Thyroid gland (tissue), 4 donors: ENCODE results near the gene DTX3. TPM values are rescaled to one million over a fixed set of nuclear protein-coding genes. Genes with fewer than 3 reads are reported as not detected.

Source experiments
- DNase-seq, 2 donors: peaks; one replicate each; pipeline ENCODE4 v3.0.0-alpha.2; 2019
- H3K27ac ChIP-seq, 3 donors: fragments of 200-600 bp; sonication (generic); 1 replicate in 2 of 3; 2 replicates in 1 of 3; pipeline ENCODE4 v1.5.1; 2016 to 2019; ENCODE audit warnings: mild to moderate bottlenecking in 1 of 3, moderate library complexity in 1 of 3
- H3K27me3 ChIP-seq: fragments of 200-600 bp; sonication (generic); one replicate; pipeline ENCODE4 v1.5.1; 2019
- H3K36me3 ChIP-seq, 2 donors: fragments of 200-600 bp; sonication (generic); one replicate each; pipeline ENCODE4 v1.5.1; 2016 to 2019
- H3K4me1 ChIP-seq, 2 donors: fragments of 200-600 bp; sonication (generic); one replicate each; pipeline ENCODE4 v1.5.1; 2017 to 2019
- H3K4me3 ChIP-seq, 3 donors: fragments of 200-600 bp; sonication (generic); replicated peaks in 1 of 3; 1 replicate in 2 of 3; 2 replicates in 1 of 3; pipeline ENCODE4 v1.5.1; 2016; ENCODE audit warnings: mild to moderate bottlenecking in 1 of 3
- H3K9me3 ChIP-seq: fragments of 200-600 bp; sonication (generic); one replicate; pipeline ENCODE4 v1.5.1; 2017
- CTCF ChIP-seq, 6 experiments: fragments of 200-600 bp in 3 of 6; fragments of 450-650 bp in 3 of 6; sonication (generic) in 3 of 6; IDR thresholded peaks; one replicate each; pipeline ENCODE4 v1.5.1; 2016 to 2019; ENCODE audit warnings: antibody characterized with exemption in 6 of 6, mild to moderate bottlenecking in 2 of 6, inconsistent platforms in 1 of 6, moderate library complexity in 1 of 6
- POLR2A ChIP-seq, 2 donors: fragments of 450-650 bp; IDR thresholded peaks; one replicate each; pipeline ENCODE4 v1.6.1; 2017; ENCODE audit warnings: antibody characterized with exemption in 2 of 2, mild to moderate bottlenecking in 2 of 2, moderate library complexity in 1 of 2
- whole genome bisulfite sequencing, 2 donors: methylation state at CpG; one replicate each; pipeline ENCODE4 v1.1.5; 2017; 5-methylcytosine and 5-hydroxymethylcytosine counted together
- intact Hi-C: fragments of 100-400 bp; cut with DNase I; formaldehyde crosslinking; loops from one replicate; pipeline ENCODE4 v1.15.1; 2023
- total RNA-seq, 4 donors: library from RNA; depleted of rRNA; stranded (reverse); fragments of >200 nt; gene quantifications; one replicate each; pipeline ENCODE4 v1.2.3, GENCODE V29; 2016

Gene DTX3
- total RNA-seq, 4 donors from 2014 or later, result 29.2 to 42.0 (median 33.9) TPM

- Histone ChIP-seq H3K9me3 (no peaks in the 10 kb centered on the region), H3K27ac (no peak overlapping the region), H3K27me3 (no peaks in the 10 kb centered on the region), H3K4me1 (no peaks in the 10 kb centered on the region), H3K4me3 (no peak overlapping the region), H3K36me3 (no peaks in the 10 kb centered on the region)
- TF ChIP-seq POLR2A (IDR thresholded peaks at IDR 0.05) (no peak), CTCF (IDR thresholded peaks at IDR 0.05) (no peak)
- WGBS, 2 donors, result 87 to 89% methylated on average over 12 of the region's 12 CpGs
- DNase-seq, result no peak
- intact Hi-C loops, result no loop called here
Observed at GRCh38 chr12:57577981-57578758, 26.5 kb upstream of the DTX3 start.

DNA sequence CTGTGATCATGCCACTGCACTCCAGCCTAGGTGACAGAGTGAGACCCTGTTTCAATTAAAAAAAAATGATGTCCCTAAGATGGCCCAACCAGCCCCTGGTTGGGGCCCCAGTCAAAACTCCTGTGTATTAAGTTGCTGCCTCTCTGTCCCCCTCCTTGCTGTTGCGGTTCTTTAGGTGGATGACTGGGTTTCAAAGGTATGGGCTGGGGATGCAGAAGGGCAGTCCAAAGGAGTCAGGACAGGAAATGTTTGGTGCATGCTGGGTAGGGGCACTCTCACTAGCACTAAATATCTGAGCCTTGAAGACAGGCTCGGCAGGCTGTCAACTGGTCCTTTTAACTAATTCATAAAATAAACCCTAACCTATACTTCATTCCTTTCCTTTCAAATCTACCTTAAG lies 25.6 kb upstream of the DTX3 start:
- no peak overlapping the region for H3K27ac ChIP-seq
- H3K4me1 ChIP-seq, result no peaks in the 10 kb centered on the region
- DNase-seq, result no peak
- 72 to 84% methylated on average over 2 of the region's 2 CpGs for WGBS, 2 donors
- no peaks in the 10 kb centered on the region for H3K27me3 ChIP-seq
- H3K36me3 ChIP-seq, result no peaks in the 10 kb centered on the region
- intact Hi-C loops, result no loop called here
- no peaks in the 10 kb centered on the region for H3K9me3 ChIP-seq
- TF ChIP-seq POLR2A (IDR thresholded peaks at IDR 0.05), result no peak
- no peak for TF ChIP-seq CTCF (IDR thresholded peaks at IDR 0.05)
- no peak overlapping the region for H3K4me3 ChIP-seq

GRCh38 chr12:57579677-57580465 lies 24.8 kb upstream of the DTX3 start:
- WGBS, 2 donors, result 87% methylated on average over 8 of the region's 8 CpGs

GRCh38 chr12:57580466-57580795 lies 24.2 kb upstream of the DTX3 start:
- H3K4me3 ChIP-seq, result no peak overlapping the region
- no peaks in the 10 kb centered on the region for H3K9me3 ChIP-seq
- WGBS, 2 donors, result 91 to 92% methylated on average over 4 of the region's 4 CpGs
- intact Hi-C loops, result loop anchor here (5.0 to 10.0 kb wide), 2 partner anchors 42 to 114 kb away; partner anchors contain the start of gene OS9
- H3K4me1 ChIP-seq, result no peaks in the 10 kb centered on the region
- no peak for DNase-seq
- no peak for TF ChIP-seq CTCF (IDR thresholded peaks at IDR 0.05)
- no peak for TF ChIP-seq POLR2A (IDR thresholded peaks at IDR 0.05)
- no peak overlapping the region for H3K27ac ChIP-seq
- H3K36me3 ChIP-seq, result no peaks in the 10 kb centered on the region
- H3K27me3 ChIP-seq, result no peaks in the 10 kb centered on the region

More at GRCh38 chr12:57579677-57580465, 24.8 kb upstream of the DTX3 start:
- Histone ChIP-seq H3K4me3 (no peak overlapping the region), H3K4me1 (no peaks in the 10 kb centered on the region), H3K9me3 (no peaks in the 10 kb centered on the region), H3K36me3 (no peaks in the 10 kb centered on the region), H3K27me3 (no peaks in the 10 kb centered on the region), H3K27ac (no peak overlapping the region)
- DNase-seq, result no peak
- TF ChIP-seq POLR2A (IDR thresholded peaks at IDR 0.05) (no peak), CTCF (IDR thresholded peaks at IDR 0.05) (no peak)
- intact Hi-C loops, result loop anchor here (5.0 to 10.0 kb wide), 2 partner anchors 42 to 115 kb away; partner anchors contain the start of gene OS9

- no peak for DNase-seq
- intact Hi-C loops, result loop anchor here (5.0 to 10.0 kb wide), 2 partner anchors 40 to 113 kb away; partner anchors contain the start of gene OS9
- Histone ChIP-seq H3K36me3 (no peaks in the 10 kb centered on the region), H3K4me1 (no peaks in the 10 kb centered on the region), H3K4me3 (no peak overlapping the region), H3K9me3 (no peaks in the 10 kb centered on the region), H3K27ac (no peak overlapping the region), H3K27me3 (no peaks in the 10 kb centered on the region)
- WGBS, 2 donors, result 80 to 100% methylated on average over 1 of the region's 1 CpG
- TF ChIP-seq CTCF (IDR thresholded peaks at IDR 0.05) (no peak), POLR2A (IDR thresholded peaks at IDR 0.05) (no peak)
Observed at GRCh38 chr12:57581802-57582201, 22.8 kb upstream of the DTX3 start.
